IgD-negative memory B cell (primary cell): ENCODE measurements around the gene EPN2. TPM values are rescaled to one million over a fixed set of nuclear protein-coding genes. Genes with fewer than 3 reads are reported as not detected.

ENCODE experiments used
- polyA plus RNA-seq: library from polyadenylated mRNA; unstranded; fragments of 300-500 nt; fragmentation: Illumina TruSeq; gene quantifications from one replicate; pipeline ENCODE4 v1.2.3, GENCODE V29; 2021

Gene EPN2
- polyA plus RNA-seq, 1 donor from 2014 or later: 16.4 TPM

Other genes starting within 250 kb of the EPN2 start
- gene FAM83G, start 232.6 kb upstream of the EPN2 start, polyA plus RNA-seq: 6.8 TPM
- 123 TPM for gene GRAP, start 190.4 kb upstream of the EPN2 start, polyA plus RNA-seq
- gene GRAPL, start 109.8 kb upstream of the EPN2 start, polyA plus RNA-seq: 10.1 TPM
- 5.0 TPM for gene B9D1, start 125.4 kb downstream of the EPN2 start, polyA plus RNA-seq
- gene MAPK7, start 141.1 kb downstream of the EPN2 start, polyA plus RNA-seq: 10.8 TPM
- not detected for gene MFAP4, start 149.8 kb downstream of the EPN2 start, polyA plus RNA-seq
- gene RNF112, start 173.9 kb downstream of the EPN2 start, polyA plus RNA-seq: not detected